ENCODE data around the gene SEMA4B. TPM values are rescaled to one million over a fixed set of nuclear protein-coding genes. Genes with fewer than 3 reads are reported as not detected.

SEMA4B gene
- polyA plus RNA-seq, 1 donor (not counting 4 experiments of a cell fraction or from before 2014, with no cell fraction given), result 58.7 TPM

- Histone ChIP-seq H3K27me3 (ENCODE audit: control insufficient read depth, extremely low read depth, insufficient read depth, low read length) (no peaks in the 10 kb centered on the region), H3K4me3 (ENCODE audit: control insufficient read depth in 2 of 3, extremely low read depth in 1 of 3, insufficient read depth in 2 of 3, low read depth in 1 of 3, low read length in 3 of 3) (peak overlapping the region; percentile 90 to 93 (median 91)), H4K20me1 (ENCODE audit: control insufficient read depth, extremely low read depth, insufficient read depth, low read length) (no peaks in the 10 kb centered on the region), H3K4me1 (ENCODE audit: control insufficient read depth, extremely low read depth, insufficient read depth, low read length) (peaks cover 26% of the 10 kb centered on the region), H3K4me2 (ENCODE audit: control insufficient read depth, extremely low read depth, insufficient read depth, low read depth, low read length) (peak overlapping the region; percentile 96), H2AFZ (ENCODE audit: control insufficient read depth, low read length) (peak overlapping the region; percentile 97), H3K9me3 (ENCODE audit: control insufficient read depth, low read depth, low read length) (no peaks in the 10 kb centered on the region), H3K27ac (ENCODE audit: control insufficient read depth, insufficient read depth, low read length) (peak overlapping the region; percentile 78), H3K9ac (ENCODE audit: control insufficient read depth, extremely low read depth, insufficient read depth, low read length) (peak overlapping the region; percentile 78), H3K79me2 (ENCODE audit: control insufficient read depth, insufficient read depth, low read length) (peaks cover 29% of the 10 kb centered on the region), H3K9me1 (ENCODE audit: control insufficient read depth, extremely low read depth, insufficient read depth, low read length) (no peaks in the 10 kb centered on the region), H3K36me3 (ENCODE audit: control insufficient read depth in 2 of 2, extremely low read depth in 1 of 2, insufficient read depth in 2 of 2, low read length in 2 of 2) (no peaks in the 10 kb centered on the region)
- no peak for TF ChIP-seq EZH2 (IDR thresholded peaks at IDR 0.05; ENCODE audit: low read length)
- TF ChIP-seq, protein P1, sequence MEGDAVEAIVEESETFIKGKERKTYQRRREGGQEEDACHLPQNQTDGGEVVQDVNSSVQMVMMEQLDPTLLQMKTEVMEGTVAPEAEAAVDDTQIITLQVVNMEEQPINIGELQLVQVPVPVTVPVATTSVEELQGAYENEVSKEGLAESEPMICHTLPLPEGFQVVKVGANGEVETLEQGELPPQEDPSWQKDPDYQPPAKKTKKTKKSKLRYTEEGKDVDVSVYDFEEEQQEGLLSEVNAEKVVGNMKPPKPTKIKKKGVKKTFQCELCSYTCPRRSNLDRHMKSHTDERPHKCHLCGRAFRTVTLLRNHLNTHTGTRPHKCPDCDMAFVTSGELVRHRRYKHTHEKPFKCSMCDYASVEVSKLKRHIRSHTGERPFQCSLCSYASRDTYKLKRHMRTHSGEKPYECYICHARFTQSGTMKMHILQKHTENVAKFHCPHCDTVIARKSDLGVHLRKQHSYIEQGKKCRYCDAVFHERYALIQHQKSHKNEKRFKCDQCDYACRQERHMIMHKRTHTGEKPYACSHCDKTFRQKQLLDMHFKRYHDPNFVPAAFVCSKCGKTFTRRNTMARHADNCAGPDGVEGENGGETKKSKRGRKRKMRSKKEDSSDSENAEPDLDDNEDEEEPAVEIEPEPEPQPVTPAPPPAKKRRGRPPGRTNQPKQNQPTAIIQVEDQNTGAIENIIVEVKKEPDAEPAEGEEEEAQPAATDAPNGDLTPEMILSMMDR (optimal IDR thresholded peaks at IDR 0.05 in 1 of 3, IDR thresholded peaks at IDR 0.05 in 1 of 3, conservative IDR thresholded peaks at IDR 0.05 in 1 of 3; ENCODE audit: extremely low read depth in 1 of 3, insufficient read depth in 2 of 3, low read length in 3 of 3), result peak in 1 of 3 experiments; percentile 16
- no peak for DNase-seq (ENCODE audit: low read depth, low spot score)
- peak; percentile 39 for FAIRE-seq
- dilution Hi-C loops (cut with MboI; ENCODE audit: extremely low pct_ligation_motif_present, low sequenced_read_pairs), result no loop called here
Observed at GRCh38 chr15:90184119-90184785, 16.9 kb upstream of the SEMA4B start.

GRCh38 chr15:90184786-90185704 lies 16.1 kb upstream of the SEMA4B start:
- Histone ChIP-seq H2AFZ (ENCODE audit: control insufficient read depth, low read length) (peak overlapping the region; percentile 97), H3K27me3 (ENCODE audit: control insufficient read depth, extremely low read depth, insufficient read depth, low read length) (no peaks in the 10 kb centered on the region), H3K4me1 (ENCODE audit: control insufficient read depth, extremely low read depth, insufficient read depth, low read length) (peaks cover 34% of the 10 kb centered on the region), H3K4me2 (ENCODE audit: control insufficient read depth, extremely low read depth, insufficient read depth, low read depth, low read length) (peak overlapping the region; percentile 96), H3K9me1 (ENCODE audit: control insufficient read depth, extremely low read depth, insufficient read depth, low read length) (no peaks in the 10 kb centered on the region), H3K27ac (ENCODE audit: control insufficient read depth, insufficient read depth, low read length) (peak overlapping the region; percentile 78), H3K9me3 (ENCODE audit: control insufficient read depth, low read depth, low read length) (no peaks in the 10 kb centered on the region), H3K4me3 (ENCODE audit: control insufficient read depth in 2 of 3, extremely low read depth in 1 of 3, insufficient read depth in 2 of 3, low read depth in 1 of 3, low read length in 3 of 3) (peak overlapping the region; percentile 90 to 93 (median 91)), H3K36me3 (ENCODE audit: control insufficient read depth in 2 of 2, extremely low read depth in 1 of 2, insufficient read depth in 2 of 2, low read length in 2 of 2) (no peaks in the 10 kb centered on the region), H3K9ac (ENCODE audit: control insufficient read depth, extremely low read depth, insufficient read depth, low read length) (peak overlapping the region; percentile 78), H3K79me2 (ENCODE audit: control insufficient read depth, insufficient read depth, low read length) (peaks cover 36% of the 10 kb centered on the region), H4K20me1 (ENCODE audit: control insufficient read depth, extremely low read depth, insufficient read depth, low read length) (no peaks in the 10 kb centered on the region)
- no peak for TF ChIP-seq EZH2 (IDR thresholded peaks at IDR 0.05; ENCODE audit: low read length)
- TF ChIP-seq, protein P1 (optimal IDR thresholded peaks at IDR 0.05 in 1 of 3, IDR thresholded peaks at IDR 0.05 in 1 of 3, conservative IDR thresholded peaks at IDR 0.05 in 1 of 3; ENCODE audit: extremely low read depth in 1 of 3, insufficient read depth in 2 of 3, low read length in 3 of 3), result no peak
- no peak for DNase-seq (ENCODE audit: low read depth, low spot score)
- FAIRE-seq, result no peak
- dilution Hi-C loops (cut with MboI; ENCODE audit: extremely low pct_ligation_motif_present, low sequenced_read_pairs), result no loop called here

Measured in keratinocyte (primary cell).